ENCODE measurements around the gene FAM168A.

- TF ChIP-seq CTCF (IDR thresholded peaks at IDR 0.05): no peak
- no peak for TF ChIP-seq POLR2A (IDR thresholded peaks at IDR 0.05)
These were observed 191.3 kb downstream of the FAM168A start for GRCh38 chr11:73406619-73407018.
